Measurements from ENCODE around the gene COPS6. TPM values are rescaled to one million over a fixed set of nuclear protein-coding genes. Genes with fewer than 3 reads are reported as not detected.

Gene COPS6
- total and polyA plus RNA-seq, 2 donors (not counting 1 experiment from before 2014, with no cell fraction given), result 76.5 to 79.6 TPM

- H3K27me3 ChIP-seq (replicated peaks in 1 of 4; ENCODE audit: control extremely low read depth in 1 of 4, control insufficient read depth in 3 of 4, insufficient read depth in 4 of 4, low read length in 3 of 4), result no peaks in the 10 kb centered on the region
- no peak overlapping the region for H3K4me2 ChIP-seq (replicated peaks; ENCODE audit: low read depth, low read length, poor library complexity, severe bottlenecking)
- 87% methylated on average over 11 of the region's 11 CpGs for WGBS (ENCODE audit: insufficient coverage)
- Mint-ChIP-seq H3K9me3 (ENCODE audit: insufficient read depth) (no peaks in the 10 kb centered on the region), H3K27ac (no peak overlapping the region), H3K4me1 (peaks cover 2% of the 10 kb centered on the region), H3K4me3 (no peak overlapping the region), H3K27me3 (no peaks in the 10 kb centered on the region)
- no peaks in the 10 kb centered on the region for H4K20me1 ChIP-seq (ENCODE audit: control insufficient read depth, insufficient read depth, low read length, poor library complexity, severe bottlenecking)
- no peaks in the 10 kb centered on the region for H3K9me3 ChIP-seq (ENCODE audit: control extremely low read depth in 1 of 3, control insufficient read depth in 2 of 3, insufficient read depth in 1 of 3, low read length in 2 of 3)
- H3K36me3 ChIP-seq (replicated peaks in 1 of 2; ENCODE audit: control extremely low read depth in 1 of 2, control insufficient read depth in 1 of 2, extremely low read depth in 1 of 2, insufficient read depth in 2 of 2, low read length in 1 of 2), result peaks cover 0 to 44% of the 10 kb centered on the region in 2 experiments
- ATAC-seq (ENCODE audit: low read depth) (no peak), DNase-seq (no peak)
- no peak overlapping the region for H3K9ac ChIP-seq (ENCODE audit: low read length)
- intact Hi-C loops (cut with micrococcal nuclease), result no loop called here
- ChIA-PET CTCF (no interaction called here), POLR2A (no interaction called here)
- no peak overlapping the region for H3K27ac ChIP-seq (ENCODE audit: low read length in 2 of 2)
- no peaks in the 10 kb centered on the region for H3K79me2 ChIP-seq (ENCODE audit: control insufficient read depth, insufficient read depth, low read length)
- no peaks in the 10 kb centered on the region for H3K4me1 ChIP-seq (ENCODE audit: control insufficient read depth in 2 of 2, insufficient read depth in 2 of 2, low read length in 2 of 2)
- TF ChIP-seq CTCF (IDR thresholded peaks at IDR 0.05) (no peak), EZH2 (IDR thresholded peaks at IDR 0.05; ENCODE audit: borderline replicate concordance, insufficient read depth, low read depth, low read length, poor library complexity, severe bottlenecking) (no peak)
- H3K4me3 ChIP-seq (ENCODE audit: control extremely low read depth in 1 of 5, extremely low read depth in 1 of 5, insufficient read depth in 1 of 5, low read depth in 2 of 5, low read length in 4 of 5), result no peak overlapping the region
- no peak overlapping the region for H2AFZ ChIP-seq (ENCODE audit: insufficient read depth, low read depth, low read length, poor library complexity, severe bottlenecking)
These were observed 19.1 kb downstream of the COPS6 start for GRCh38 chr7:100107890-100108289.

- Mint-ChIP-seq H3K4me3 (no peak overlapping the region), H3K27ac (no peak overlapping the region), H3K4me1 (no peaks in the 10 kb centered on the region), H3K9me3 (ENCODE audit: insufficient read depth) (no peaks in the 10 kb centered on the region), H3K27me3 (no peaks in the 10 kb centered on the region)
- POLR2A ChIA-PET, result no interaction called here
- Histone ChIP-seq H3K79me2 (ENCODE audit: control insufficient read depth, insufficient read depth, low read length) (peaks cover 3% of the 10 kb centered on the region), H4K20me1 (ENCODE audit: control insufficient read depth, insufficient read depth, low read length, poor library complexity, severe bottlenecking) (no peaks in the 10 kb centered on the region), H3K27me3 (replicated peaks in 1 of 4; ENCODE audit: control extremely low read depth in 1 of 4, control insufficient read depth in 3 of 4, insufficient read depth in 4 of 4, low read length in 3 of 4) (no peaks in the 10 kb centered on the region), H3K27ac (ENCODE audit: low read length in 2 of 2) (no peak overlapping the region), H3K9me3 (ENCODE audit: control extremely low read depth in 1 of 3, control insufficient read depth in 2 of 3, insufficient read depth in 1 of 3, low read length in 2 of 3) (no peaks in the 10 kb centered on the region), H3K9ac (ENCODE audit: low read length) (no peak overlapping the region), H3K4me2 (replicated peaks; ENCODE audit: low read depth, low read length, poor library complexity, severe bottlenecking) (no peak overlapping the region), H3K4me1 (ENCODE audit: control insufficient read depth in 2 of 2, insufficient read depth in 2 of 2, low read length in 2 of 2) (no peaks in the 10 kb centered on the region), H3K36me3 (replicated peaks in 1 of 2; ENCODE audit: control extremely low read depth in 1 of 2, control insufficient read depth in 1 of 2, extremely low read depth in 1 of 2, insufficient read depth in 2 of 2, low read length in 1 of 2) (peaks cover 0 to 54% of the 10 kb centered on the region in 2 experiments), H2AFZ (ENCODE audit: insufficient read depth, low read depth, low read length, poor library complexity, severe bottlenecking) (no peak overlapping the region), H3K4me3 (ENCODE audit: control extremely low read depth in 1 of 5, extremely low read depth in 1 of 5, insufficient read depth in 1 of 5, low read depth in 2 of 5, low read length in 4 of 5) (no peak overlapping the region)
- TF ChIP-seq CTCF (IDR thresholded peaks at IDR 0.05) (no peak), EZH2 (IDR thresholded peaks at IDR 0.05; ENCODE audit: borderline replicate concordance, insufficient read depth, low read depth, low read length, poor library complexity, severe bottlenecking) (no peak)
- intact Hi-C loops (cut with micrococcal nuclease), result no loop called here
- 89% methylated on average over 11 of the region's 12 CpGs for WGBS (ENCODE audit: insufficient coverage)
- ATAC-seq (ENCODE audit: low read depth) (no peak), DNase-seq (no peak)
- CTCF ChIA-PET, result no interaction called here
These were observed 20.9 kb downstream of the COPS6 start for GRCh38 chr7:100109521-100110163.
